GM10248 (cell line): ENCODE results near the gene ZBTB17.
"Not testable (repeated sequence)": the region's sequence is repeated elsewhere in the genome, so short reads cannot be mapped to it uniquely, and the experiment has no call there.

ENCODE experiments used
- CTCF ChIA-PET: fragments of 300-600 bp; sonication (Branson Sonifier 250); formaldehyde crosslinking; extraction: SDS; loops from one replicate; lab custom pipeline; 2021; ENCODE audit warnings: antibody characterized with exemption; lab: Yijun Ruan, JAX
- POLR2A ChIA-PET: fragments of 350-650 bp; sonication (Branson Sonifier 250); formaldehyde crosslinking; extraction: SDS; loops from one replicate; lab custom pipeline; 2020; ENCODE audit warnings: antibody characterized with exemption; lab: Yijun Ruan, JAX
- DNase-seq: peaks from one replicate; pipeline ENCODE4 v3.0.0; 2012; ENCODE audit errors: extremely low spot score
- CTCF ChIP-seq: IDR thresholded peaks from 2 replicates; pipeline ENCODE4 v1.5.1; 2012; ENCODE audit warnings: mild to moderate bottlenecking, low read depth; ENCODE audit errors: extremely low read depth, missing control alignments, control extremely low read depth

Gene ZBTB17

GRCh38 chr1:16006552-16007485, 30.9 kb upstream of the ZBTB17 start:
- ChIA-PET CTCF (interaction anchor here (0.9 to 5.8 kb wide), 21 partner anchors 9 to 215 kb away, joined by 3 to 40 read pairs (median 4); partner anchors contain the start of gene CLCNKA), POLR2A (interaction anchor here (0.7 kb wide), 1 partner anchor 8 kb away, joined by 3 read pairs; no protein-coding TSS in a partner anchor)
- peak; percentile 21 for TF ChIP-seq CTCF
- DNase-seq = peak; percentile 61

- no peak for TF ChIP-seq CTCF
- ChIA-PET CTCF (interaction anchor here (0.9 to 2.3 kb wide), 5 partner anchors 8 to 203 kb away, joined by 3 to 8 read pairs (median 4); no protein-coding TSS in a partner anchor), POLR2A (no interaction called here)
- no peak for DNase-seq
Measured at GRCh38 chr1:16006010-16006409, 30.1 kb upstream of the ZBTB17 start.

GRCh38 chr1:16005597-16005996, 29.7 kb upstream of the ZBTB17 start:
- no peak for DNase-seq
- CTCF ChIA-PET = interaction anchor here (0.9 to 2.3 kb wide), 5 partner anchors 8 to 202 kb away, joined by 3 to 8 read pairs (median 4); no protein-coding TSS in a partner anchor
- POLR2A ChIA-PET = no interaction called here
- TF ChIP-seq CTCF = no peak

- CTCF ChIA-PET, POLR2A ChIA-PET: not testable (repeated sequence)
Measured at GRCh38 chr1:16001274-16001673, 25.4 kb upstream of the ZBTB17 start.

GRCh38 chr1:15998929-15999328, 23.0 kb upstream of the ZBTB17 start:
- no peak for TF ChIP-seq CTCF
- DNase-seq = no peak
- CTCF ChIA-PET = interaction anchor here (1.5 to 2.6 kb wide), 2 partner anchors 11 to 151 kb away, joined by 3 to 7 read pairs; partner anchors contain the start of gene SPEN
- POLR2A ChIA-PET = interaction anchor here (0.5 kb wide), 1 partner anchor 155 kb away, joined by 5 read pairs; no protein-coding TSS in a partner anchor

More at GRCh38 chr1:16001274-16001673, 25.4 kb upstream of the ZBTB17 start:
- DNase-seq = not testable (repeated sequence)

- POLR2A ChIA-PET = no interaction called here
- CTCF ChIA-PET = interaction anchor here (1.2 to 2.1 kb wide), 8 partner anchors 8 to 206 kb away, joined by 3 to 9 read pairs (median 6); partner anchors contain the start of gene SPEN
- DNase-seq = no peak
- TF ChIP-seq CTCF = no peak
Measured at GRCh38 chr1:15997637-15998280, 21.9 kb upstream of the ZBTB17 start.
